Activated CD4-positive, alpha-beta T cell treated with anti-CD3 and anti-CD28 coated beads for 36 hours (primary cell): ENCODE results near the gene ADO. TPM values are rescaled to one million over a fixed set of nuclear protein-coding genes. Genes with fewer than 3 reads are reported as not detected.
"Not testable (repeated sequence)": the region's sequence is repeated elsewhere in the genome, so short reads cannot be mapped to it uniquely, and the experiment has no call there.

Experiments
- ATAC-seq: fragments of 200-7000 bp; cut with Tn5 transposase; one replicate; pipeline ENCODE4 v1.10.0; 2021; ENCODE audit warnings: mild to moderate bottlenecking, moderate library complexity
- CTCF ChIA-PET: fragments of 350-600 bp; sonication (Branson Sonifier 250); formaldehyde crosslinking; loops from one replicate; lab custom pipeline; 2021; ENCODE audit warnings: antibody characterized with exemption; lab: Charles Lee
- POLR2A ChIA-PET: fragments of 350-600 bp; sonication (Branson Sonifier 250); formaldehyde crosslinking; loops from one replicate; lab custom pipeline; 2021; ENCODE audit warnings: antibody characterized with exemption, inconsistent platforms; lab: Charles Lee
- DNase-seq: peaks from one replicate; pipeline ENCODE4 v3.0.0-alpha.2; 2020
- H3K27ac Mint-ChIP-seq: one replicate; pipeline ENCODE4 v1.8.0; 2021; ENCODE audit warnings: mixed read lengths
- H3K27me3 Mint-ChIP-seq: one replicate; pipeline ENCODE4 v1.8.0; 2021; ENCODE audit warnings: mixed read lengths
- H3K36me3 Mint-ChIP-seq: one replicate; pipeline ENCODE4 v1.8.0; 2021; ENCODE audit warnings: low read depth, mixed read lengths
- H3K4me1 Mint-ChIP-seq: one replicate; pipeline ENCODE4 v1.8.0; 2021; ENCODE audit warnings: mixed read lengths
- H3K4me3 Mint-ChIP-seq: one replicate; pipeline ENCODE4 v1.8.0; 2021; ENCODE audit warnings: mild to moderate bottlenecking, moderate library complexity, mixed read lengths
- H3K9me3 Mint-ChIP-seq: one replicate; pipeline ENCODE4 v1.8.0; 2021; ENCODE audit warnings: low read depth, mixed read lengths
- intact Hi-C, 2 experiments: fragments of 100-400 bp; cut with DNase I in 1 of 2; cut with micrococcal nuclease in 1 of 2; formaldehyde crosslinking; loops; one replicate each; pipeline versions ENCODE4 v1.14.2 to v1.15.1; 2022 to 2024; cut with DNase I, micrococcal nuclease
- total RNA-seq, 2 experiments: library from RNA; stranded (reverse); gene quantifications; one replicate each; pipeline ENCODE4 v1.2.3, GENCODE V29; 2021

The ADO gene
- total RNA-seq, 2 experiments from 2014 or later = 21.5 to 23.2 TPM

DNA sequence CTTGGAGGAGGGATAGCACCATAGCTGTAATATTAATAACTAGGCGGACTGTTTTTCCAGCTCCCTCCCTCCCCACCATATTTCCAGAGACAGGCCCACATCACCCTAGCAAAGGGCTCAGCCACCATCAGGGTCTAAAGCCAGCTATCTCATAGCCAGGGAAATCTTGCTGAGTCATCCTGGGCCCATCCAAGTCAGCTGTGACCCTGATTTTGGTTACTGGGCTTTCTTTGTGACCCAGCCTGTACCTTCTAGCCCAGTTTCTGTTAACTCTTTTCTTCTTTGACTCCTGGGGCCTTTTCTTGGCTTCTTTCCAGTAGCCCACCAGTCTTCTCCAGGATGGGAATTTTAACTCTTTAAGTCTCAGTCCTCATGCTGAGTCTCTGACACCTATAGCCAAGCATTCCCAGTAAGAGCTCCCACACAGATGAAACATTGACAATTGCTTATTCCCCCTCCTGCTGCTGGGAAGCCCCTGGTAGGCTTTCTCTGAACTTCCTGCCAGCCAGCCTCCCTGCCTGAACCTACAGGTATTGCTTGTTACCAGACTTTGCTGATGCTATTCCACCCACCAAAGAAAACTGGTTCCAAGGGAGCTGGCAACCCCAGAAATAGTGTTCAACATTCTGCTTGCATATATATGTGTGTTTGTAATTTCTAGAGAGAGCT is 34.8 kb upstream of the ADO start:
- ChIA-PET POLR2A (no interaction called here), CTCF (interaction anchor here (0.8 kb wide), 1 partner anchor 43 kb away, joined by 3 read pairs; no protein-coding TSS in a partner anchor)
- Mint-ChIP-seq H3K36me3 (no peaks in the 10 kb centered on the region), H3K4me3 (no peak overlapping the region), H3K4me1 (peaks cover 17% of the 10 kb centered on the region), H3K27ac (no peak overlapping the region), H3K9me3 (no peaks in the 10 kb centered on the region), H3K27me3 (peaks cover 2% of the 10 kb centered on the region)
- no peak for ATAC-seq
- intact Hi-C loops = no loop called here
- no peak for DNase-seq

GRCh38 chr10:62772186-62772974 is 32.1 kb upstream of the ADO start:
- DNase-seq (no peak), ATAC-seq (no peak)
- Mint-ChIP-seq H3K4me1 (peaks cover 15% of the 10 kb centered on the region), H3K4me3 (no peak overlapping the region), H3K27ac (no peak overlapping the region), H3K9me3 (no peaks in the 10 kb centered on the region), H3K36me3 (no peaks in the 10 kb centered on the region), H3K27me3 (peaks cover 2% of the 10 kb centered on the region)
- ChIA-PET POLR2A (no interaction called here), CTCF (interaction anchor here (1.0 to 1.8 kb wide), 4 partner anchors 9 to 44 kb away, joined by 3 to 5 read pairs (median 4); partner anchors contain the start of gene EGR2)
- intact Hi-C loops = no loop called here

GRCh38 chr10:62778125-62778524 is 26.4 kb upstream of the ADO start:
- peaks cover 4% of the 10 kb centered on the region for H3K27me3 Mint-ChIP-seq
- POLR2A ChIA-PET = no interaction called here

GRCh38 chr10:62779487-62780248 is 24.9 kb upstream of the ADO start:
- peak; percentile 92 for DNase-seq

More at GRCh38 chr10:62778125-62778524, 26.4 kb upstream of the ADO start:
- intact Hi-C loops = loop anchor here in 1 of 2 experiments (2.0 kb wide), 1 partner anchor 27 kb away; the partner anchor contains the start of gene ADO
- Mint-ChIP-seq H3K27ac (no peak overlapping the region), H3K9me3 (no peaks in the 10 kb centered on the region), H3K4me3 (no peak overlapping the region), H3K36me3 (no peaks in the 10 kb centered on the region), H3K4me1 (peaks cover 34% of the 10 kb centered on the region)
- ATAC-seq = peak; percentile 60
- CTCF ChIA-PET = interaction anchor here (1.0 to 2.3 kb wide), 4 partner anchors 29 to 168 kb away, joined by 3 to 13 read pairs (median 6); no protein-coding TSS in a partner anchor
- DNase-seq = peak; percentile 28

GRCh38 chr10:62784537-62784936 is 20.0 kb upstream of the ADO start:
- H3K4me3 Mint-ChIP-seq, ATAC-seq, DNase-seq, intact Hi-C loops, H3K27ac Mint-ChIP-seq, H3K27me3 Mint-ChIP-seq, H3K36me3 Mint-ChIP-seq, POLR2A ChIA-PET: not testable (repeated sequence)
- CTCF ChIA-PET = interaction anchor here (1.2 to 1.4 kb wide), 2 partner anchors 73 to 103 kb away, joined by 3 read pairs; no protein-coding TSS in a partner anchor
- peaks cover 14% of the 10 kb centered on the region for H3K4me1 Mint-ChIP-seq
- H3K9me3 Mint-ChIP-seq = peaks cover 10% of the 10 kb centered on the region

More at GRCh38 chr10:62779487-62780248, 24.9 kb upstream of the ADO start:
- Mint-ChIP-seq H3K9me3 (peaks cover 3% of the 10 kb centered on the region), H3K36me3 (peaks cover 2% of the 10 kb centered on the region), H3K27ac (peak overlapping the region; percentile 80), H3K27me3 (peaks cover 4% of the 10 kb centered on the region), H3K4me1 (peaks cover 34% of the 10 kb centered on the region), H3K4me3 (no peak overlapping the region)
- CTCF ChIA-PET = interaction anchor here (0.7 to 2.3 kb wide), 16 partner anchors 11 to 388 kb away, joined by 3 to 16 read pairs (median 4); partner anchors contain the start of genes ADO and EGR2
- POLR2A ChIA-PET = interaction anchor here (0.6 to 1.6 kb wide), 10 partner anchors 22 to 251 kb away, joined by 3 to 13 read pairs (median 5); no protein-coding TSS in a partner anchor
- intact Hi-C loops = loop anchor here (1.0 to 2.0 kb wide), 5 partner anchors 25 to 98 kb away; partner anchors contain the start of gene ADO (in 1 of the 2)
- peak; percentile 91 for ATAC-seq

DNA sequence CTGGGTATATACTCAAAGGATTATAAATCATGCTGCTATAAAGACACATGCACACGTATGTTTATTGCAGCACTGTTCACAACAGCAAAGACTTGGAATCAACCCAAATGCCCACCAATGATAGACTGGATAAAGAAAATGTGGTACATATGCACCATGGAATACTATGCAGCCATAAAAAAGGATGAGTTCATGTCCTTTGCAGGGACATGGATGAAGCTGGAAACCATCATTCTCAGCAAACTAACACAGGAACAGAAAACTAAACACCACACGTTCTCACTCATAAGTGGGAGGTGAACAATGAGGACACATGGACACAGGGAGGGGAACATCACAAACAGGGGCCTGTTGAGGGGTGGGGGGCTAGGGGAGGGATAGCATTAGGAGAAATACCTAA is 16.2 kb upstream of the ADO start:
- intact Hi-C loops, DNase-seq, POLR2A ChIA-PET, ATAC-seq, H3K27me3 Mint-ChIP-seq, H3K4me3 Mint-ChIP-seq, H3K27ac Mint-ChIP-seq, H3K36me3 Mint-ChIP-seq, H3K4me1 Mint-ChIP-seq: not testable (repeated sequence)
- CTCF ChIA-PET = interaction anchor here (1.4 kb wide), 1 partner anchor 12 kb away, joined by 3 read pairs; no protein-coding TSS in a partner anchor
- H3K9me3 Mint-ChIP-seq = peaks cover 10% of the 10 kb centered on the region

DNA sequence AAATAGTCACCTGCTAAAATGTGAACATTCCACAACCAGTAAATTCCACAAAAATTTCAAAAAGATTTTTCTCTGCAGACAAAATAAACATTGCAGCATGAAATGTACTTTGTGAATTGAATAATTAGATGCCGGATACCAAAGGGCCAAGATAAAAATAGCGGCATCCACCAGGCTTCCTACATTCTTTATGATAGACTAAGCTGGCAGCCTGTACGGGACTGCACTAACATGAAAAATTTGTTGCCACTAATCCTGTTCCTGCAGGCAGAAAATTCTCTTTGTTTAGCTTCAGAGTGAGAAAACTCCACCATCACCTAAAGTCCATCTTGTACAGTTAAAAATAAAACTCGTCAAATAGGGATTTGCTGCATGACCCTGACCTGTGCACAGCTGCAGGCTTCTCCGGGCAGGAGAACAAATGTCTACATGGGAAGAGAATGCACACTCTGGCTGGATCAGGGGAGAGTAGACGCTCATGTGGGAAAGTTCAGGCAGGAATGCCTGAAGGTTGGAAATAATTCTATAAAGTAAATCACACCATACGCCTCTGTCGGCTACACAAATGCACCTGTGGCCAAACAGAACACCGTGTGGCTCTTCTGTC is 15.6 kb upstream of the ADO start:
- no peak overlapping the region for H3K27ac Mint-ChIP-seq
- H3K36me3 Mint-ChIP-seq = peaks cover 5% of the 10 kb centered on the region
- peaks cover 10% of the 10 kb centered on the region for H3K9me3 Mint-ChIP-seq
- no peaks in the 10 kb centered on the region for H3K4me1 Mint-ChIP-seq
- ChIA-PET CTCF (no interaction called here), POLR2A (no interaction called here)
- no peak overlapping the region for H3K4me3 Mint-ChIP-seq
- DNase-seq (no peak), ATAC-seq (no peak)
- intact Hi-C loops = no loop called here
- H3K27me3 Mint-ChIP-seq = peaks cover 8% of the 10 kb centered on the region

- intact Hi-C loops = no loop called here
- H3K9me3 Mint-ChIP-seq = peaks cover 3% of the 10 kb centered on the region
- DNase-seq (no peak), ATAC-seq (no peak)
- H3K27me3 Mint-ChIP-seq = peaks cover 8% of the 10 kb centered on the region
- CTCF ChIA-PET = interaction anchor here (0.8 to 0.9 kb wide), 2 partner anchors 11 to 180 kb away, joined by 3 to 4 read pairs; no protein-coding TSS in a partner anchor
- POLR2A ChIA-PET = no interaction called here
- H3K27ac Mint-ChIP-seq = no peak overlapping the region
- no peaks in the 10 kb centered on the region for H3K4me1 Mint-ChIP-seq
- peaks cover 2% of the 10 kb centered on the region for H3K36me3 Mint-ChIP-seq
- H3K4me3 Mint-ChIP-seq = no peak overlapping the region
Measured at GRCh38 chr10:62790019-62790555, 14.4 kb upstream of the ADO start.

GRCh38 chr10:62790571-62790970 is 13.9 kb upstream of the ADO start:
- no peak overlapping the region for H3K4me3 Mint-ChIP-seq
- CTCF ChIA-PET = interaction anchor here (0.8 kb wide), 1 partner anchor 11 kb away, joined by 4 read pairs; no protein-coding TSS in a partner anchor
- no peaks in the 10 kb centered on the region for H3K4me1 Mint-ChIP-seq

DNA sequence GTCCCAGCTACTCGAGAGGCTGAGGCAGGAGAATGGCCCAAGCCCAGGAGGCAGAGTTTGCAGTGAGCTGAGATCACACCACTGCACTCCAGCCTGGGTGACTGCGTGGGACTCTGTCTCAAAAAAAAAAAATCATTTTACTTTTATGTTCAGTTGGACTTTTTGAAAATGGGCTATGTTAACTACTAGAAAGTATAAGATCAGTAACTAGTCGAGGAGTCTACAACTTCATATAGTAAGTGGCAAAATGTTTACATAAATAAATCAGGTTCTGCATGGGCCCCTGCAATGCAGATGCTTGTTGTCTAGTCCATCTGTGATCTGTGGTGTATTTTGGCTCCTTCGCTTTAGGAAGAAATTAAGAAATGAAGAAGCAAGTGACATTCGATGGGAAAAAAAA is 12.3 kb upstream of the ADO start:
- intact Hi-C loops = no loop called here
- DNase-seq = no peak
- ChIA-PET POLR2A (no interaction called here), CTCF (no interaction called here)
- Mint-ChIP-seq H3K27me3 (peaks cover 7% of the 10 kb centered on the region), H3K9me3 (no peaks in the 10 kb centered on the region), H3K36me3 (no peaks in the 10 kb centered on the region), H3K27ac (no peak overlapping the region), H3K4me3 (no peak overlapping the region), H3K4me1 (peaks cover 4% of the 10 kb centered on the region)
- no peak for ATAC-seq

More at GRCh38 chr10:62790571-62790970, 13.9 kb upstream of the ADO start:
- no peak for ATAC-seq
- peaks cover 5% of the 10 kb centered on the region for H3K27me3 Mint-ChIP-seq
- H3K9me3 Mint-ChIP-seq = no peaks in the 10 kb centered on the region
- H3K27ac Mint-ChIP-seq = no peak overlapping the region
- no peaks in the 10 kb centered on the region for H3K36me3 Mint-ChIP-seq
- no peak for DNase-seq
- POLR2A ChIA-PET = no interaction called here
- intact Hi-C loops = no loop called here
